ENCODE measurements around the gene MVD. TPM values are rescaled to one million over a fixed set of nuclear protein-coding genes. Genes with fewer than 3 reads are reported as not detected.

The MVD gene, protein sequence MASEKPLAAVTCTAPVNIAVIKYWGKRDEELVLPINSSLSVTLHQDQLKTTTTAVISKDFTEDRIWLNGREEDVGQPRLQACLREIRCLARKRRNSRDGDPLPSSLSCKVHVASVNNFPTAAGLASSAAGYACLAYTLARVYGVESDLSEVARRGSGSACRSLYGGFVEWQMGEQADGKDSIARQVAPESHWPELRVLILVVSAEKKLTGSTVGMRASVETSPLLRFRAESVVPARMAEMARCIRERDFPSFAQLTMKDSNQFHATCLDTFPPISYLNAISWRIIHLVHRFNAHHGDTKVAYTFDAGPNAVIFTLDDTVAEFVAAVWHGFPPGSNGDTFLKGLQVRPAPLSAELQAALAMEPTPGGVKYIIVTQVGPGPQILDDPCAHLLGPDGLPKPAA
- total RNA-seq (2014; rRNA removed) (38.3 and 48.9 TPM in 2 replicates), Bru-seq, nascent RNA (percentile 48 among the genes with signal in this experiment), BruChase-seq, experiment 1, labeled RNA remaining after a 6-hour chase (percentile 65 among the genes with signal in this experiment), BruChase-seq, experiment 2, labeled RNA remaining after a 2-hour chase (percentile 70 among the genes with signal in this experiment)
- long read RNA-seq, transcript MVD-201 (10 exons, 1,823 nt) = major isoform, 95 of 127 reads
- long read RNA-seq, transcript MVD-209 (6 exons, 2,352 nt) = minor isoform, 7 of 127 reads
- long read RNA-seq, partial matches to known transcripts = 6 of 127 reads
- long read RNA-seq, other reads (novel, unspliced or antisense) = 14 of 127 reads

GRCh38 chr16:88662843-88663606 lies at the start of gene MVD:
Gene MVD (minus strand): TSS chr16:88663091. CDS start chr16:88663080, 11 bp downstream.
- peak within 1 kb of the TSS; percentile 95 for H3K9ac ChIP-seq (ENCODE audit: low read length)
- peak within 1 kb of the TSS; percentile 88 for H3K4me3 ChIP-seq (ENCODE audit: low read length)
- H3F3A ChIP-seq (ENCODE audit: low read length, unreplicated experiment) = no peaks in the 10 kb centered on the region
- intact Hi-C loops (cut with micrococcal nuclease) = loop anchor here (1.0 kb wide), 1 partner anchor 23 kb away; the partner anchor contains the start of gene SNAI3
- no TSS peak for BruUV-seq (replicated peaks)
- peak within 1 kb of the TSS; percentile 98 for H3K4me2 ChIP-seq (ENCODE audit: low read length)
- CTCF ChIA-PET = no interaction called here
- H2AFZ ChIP-seq (ENCODE audit: low read length) = peak within 1 kb of the TSS; percentile 89
- peaks cover 18% of the 10 kb centered on the region for H3K79me2 ChIP-seq (ENCODE audit: low read length)
- no peaks in the 10 kb centered on the region for H3K27me3 ChIP-seq (ENCODE audit: low read length)
- DNase-seq (peak; percentile 94), ATAC-seq (peak; percentile 99)
- TF ChIP-seq EZH2 (IDR thresholded peaks at IDR 0.05; ENCODE audit: low read length, unreplicated experiment) (no peak), EZH2phosphoT487 (IDR thresholded peaks at IDR 0.05; ENCODE audit: borderline replicate concordance, low read length) (no peak)
- TF ChIP-seq, protein P1, sequence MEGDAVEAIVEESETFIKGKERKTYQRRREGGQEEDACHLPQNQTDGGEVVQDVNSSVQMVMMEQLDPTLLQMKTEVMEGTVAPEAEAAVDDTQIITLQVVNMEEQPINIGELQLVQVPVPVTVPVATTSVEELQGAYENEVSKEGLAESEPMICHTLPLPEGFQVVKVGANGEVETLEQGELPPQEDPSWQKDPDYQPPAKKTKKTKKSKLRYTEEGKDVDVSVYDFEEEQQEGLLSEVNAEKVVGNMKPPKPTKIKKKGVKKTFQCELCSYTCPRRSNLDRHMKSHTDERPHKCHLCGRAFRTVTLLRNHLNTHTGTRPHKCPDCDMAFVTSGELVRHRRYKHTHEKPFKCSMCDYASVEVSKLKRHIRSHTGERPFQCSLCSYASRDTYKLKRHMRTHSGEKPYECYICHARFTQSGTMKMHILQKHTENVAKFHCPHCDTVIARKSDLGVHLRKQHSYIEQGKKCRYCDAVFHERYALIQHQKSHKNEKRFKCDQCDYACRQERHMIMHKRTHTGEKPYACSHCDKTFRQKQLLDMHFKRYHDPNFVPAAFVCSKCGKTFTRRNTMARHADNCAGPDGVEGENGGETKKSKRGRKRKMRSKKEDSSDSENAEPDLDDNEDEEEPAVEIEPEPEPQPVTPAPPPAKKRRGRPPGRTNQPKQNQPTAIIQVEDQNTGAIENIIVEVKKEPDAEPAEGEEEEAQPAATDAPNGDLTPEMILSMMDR (conservative IDR thresholded peaks at IDR 0.05; ENCODE audit: low read depth, low read length) = 0 out of 2 replicates have a peak, but pooled peaks have one; percentile 10
- peak within 1 kb of the TSS; percentile 70 for H3K27ac ChIP-seq (ENCODE audit: low read length)
- H3K36me3 ChIP-seq (ENCODE audit: low read depth, low read length) = no peaks in the 10 kb centered on the region
- no peaks in the 10 kb centered on the region; the same call in 1 of the 2 replicates for H3K4me1 ChIP-seq (ENCODE audit: insufficient read depth, low read length)
- no peaks in the 10 kb centered on the region for H3K9me2 ChIP-seq (replicated peaks; ENCODE audit: low read length)
- no peaks in the 10 kb centered on the region for H3K9me3 ChIP-seq (ENCODE audit: low read length)
- H4K20me1 ChIP-seq (ENCODE audit: low read length) = 0 out of 2 replicates have a peak, but pooled peaks cover 3% of the 10 kb centered on the region
- POLR2A ChIA-PET (ENCODE audit: unreplicated experiment) = no interaction called here

GRCh38 chr16:88712362-88712979 lies 49.6 kb upstream of the MVD start:
- ATAC-seq (no peak), DNase-seq (no peak)
- Histone ChIP-seq H3K9ac (ENCODE audit: low read length) (no peak overlapping the region), H3K27ac (ENCODE audit: low read length) (no peak overlapping the region), H2AFZ (ENCODE audit: low read length) (no peak overlapping the region), H3K4me2 (ENCODE audit: low read length) (no peak overlapping the region), H3K9me2 (replicated peaks; ENCODE audit: low read length) (no peaks in the 10 kb centered on the region), H3K79me2 (ENCODE audit: low read length) (peaks cover 35% of the 10 kb centered on the region), H3K36me3 (ENCODE audit: low read depth, low read length) (peaks cover 4% of the 10 kb centered on the region; the same call in 1 of the 2 replicates), H3K27me3 (ENCODE audit: low read length) (no peaks in the 10 kb centered on the region), H3K4me1 (ENCODE audit: insufficient read depth, low read length) (no peaks in the 10 kb centered on the region), H3K4me3 (ENCODE audit: low read length) (no peak overlapping the region), H3K9me3 (ENCODE audit: low read length) (no peaks in the 10 kb centered on the region), H4K20me1 (ENCODE audit: low read length) (no peaks in the 10 kb centered on the region), H3F3A (ENCODE audit: low read length, unreplicated experiment) (no peaks in the 10 kb centered on the region)
- TF ChIP-seq EZH2 (IDR thresholded peaks at IDR 0.05; ENCODE audit: low read length, unreplicated experiment) (no peak), EZH2phosphoT487 (IDR thresholded peaks at IDR 0.05; ENCODE audit: borderline replicate concordance, low read length) (no peak)
- TF ChIP-seq, protein P1 (conservative IDR thresholded peaks at IDR 0.05; ENCODE audit: low read depth, low read length) = no peak
- BruUV-seq (replicated peaks) = no TSS peak
- ChIA-PET POLR2A (ENCODE audit: unreplicated experiment) (no interaction called here), CTCF (no interaction called here)
- intact Hi-C loops (cut with micrococcal nuclease) = no loop called here
